Activated CD8-positive, alpha-beta T cell treated with anti-CD3 and anti-CD28 coated beads for 36 hours (primary cell): ENCODE results near the gene TRPM8. TPM values are rescaled to one million over a fixed set of nuclear protein-coding genes. Genes with fewer than 3 reads are reported as not detected.

Source experiments
- ATAC-seq: fragments of 200-7000 bp; cut with Tn5 transposase; one replicate; pipeline ENCODE4 v1.10.0; 2021; ENCODE audit warnings: mild to moderate bottlenecking, moderate library complexity
- CTCF ChIA-PET: fragments of 350-600 bp; sonication (Branson Sonifier 250); formaldehyde crosslinking; loops from one replicate; lab custom pipeline; 2021; ENCODE audit warnings: antibody characterized with exemption; lab: Charles Lee
- POLR2A ChIA-PET: fragments of 350-600 bp; sonication (Branson Sonifier 250); formaldehyde crosslinking; loops from one replicate; lab custom pipeline; 2021; ENCODE audit warnings: antibody characterized with exemption; lab: Charles Lee
- DNase-seq: peaks from one replicate; pipeline ENCODE4 v3.0.0-alpha.2; 2020
- H3K27ac Mint-ChIP-seq: one replicate; pipeline ENCODE4 v1.8.0; 2021; ENCODE audit warnings: mild to moderate bottlenecking, mixed read lengths
- H3K27me3 Mint-ChIP-seq: one replicate; pipeline ENCODE4 v1.8.0; 2021; ENCODE audit warnings: mixed read lengths
- H3K36me3 Mint-ChIP-seq: one replicate; pipeline ENCODE4 v1.8.0; 2021; ENCODE audit warnings: low read depth, mixed read lengths
- H3K4me1 Mint-ChIP-seq: one replicate; pipeline ENCODE4 v1.8.0; 2021; ENCODE audit warnings: low read depth, mixed read lengths
- H3K4me3 Mint-ChIP-seq: one replicate; pipeline ENCODE4 v1.8.0; 2021; ENCODE audit warnings: mild to moderate bottlenecking, moderate library complexity, mixed read lengths
- H3K9me3 Mint-ChIP-seq: one replicate; pipeline ENCODE4 v1.8.0; 2021; ENCODE audit warnings: mixed read lengths
- intact Hi-C: fragments of 100-400 bp; cut with micrococcal nuclease; formaldehyde crosslinking; loops from one replicate; pipeline ENCODE4 v1.10.0; 2022
- total RNA-seq, 2 experiments: library from RNA; stranded (reverse); gene quantifications; one replicate each; pipeline ENCODE4 v1.2.3, GENCODE V29; 2021
- TF ChIP-seq, protein P1 (sequence below): fragments of 200-600 bp; IDR thresholded peaks from one replicate; pipeline ENCODE4 v1.8.0; 2022; ENCODE audit warnings: antibody characterized with exemption, mild to moderate bottlenecking

Gene TRPM8
- total RNA-seq, 2 experiments from 2014 or later, result not detected

DNA sequence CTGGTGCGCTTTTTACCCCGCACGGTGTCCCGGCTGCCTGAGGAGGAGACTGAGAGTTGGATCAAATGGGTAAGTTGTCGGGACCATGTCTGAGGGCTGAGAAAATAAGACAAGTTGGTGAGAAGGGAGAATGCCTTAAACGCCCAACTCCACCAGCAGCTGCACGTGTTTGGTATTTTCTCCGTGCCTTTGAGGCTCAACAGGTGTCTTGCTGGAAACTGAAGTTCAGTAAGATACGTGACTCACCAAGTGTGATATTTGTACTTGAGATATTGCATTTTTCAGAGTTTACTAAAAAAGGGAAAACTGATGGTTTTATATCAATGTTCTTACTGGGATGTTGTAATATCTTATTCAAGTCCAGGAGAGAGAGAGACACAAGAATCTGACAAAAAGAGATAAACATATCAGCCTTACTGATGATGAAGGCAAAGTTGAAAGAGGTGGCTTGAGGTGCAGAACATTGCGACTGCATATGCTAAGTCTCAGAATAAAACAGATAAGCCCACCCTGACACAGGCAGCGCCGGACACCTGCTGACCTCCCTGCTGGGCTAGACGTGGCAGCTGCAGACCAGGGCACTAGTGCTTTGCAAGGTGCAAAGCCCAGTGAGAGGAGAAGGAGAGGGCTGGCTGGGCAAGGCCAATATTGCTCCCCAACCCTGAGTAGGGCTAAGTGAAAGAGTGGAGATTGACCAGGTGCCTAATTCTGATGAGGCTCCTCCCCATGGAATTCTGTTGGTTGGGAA, 33.1 kb downstream of the TRPM8 start:
- DNase-seq (no peak), ATAC-seq (no peak)
- Mint-ChIP-seq H3K27me3 (peaks cover 17% of the 10 kb centered on the region), H3K4me3 (no peak overlapping the region), H3K9me3 (no peaks in the 10 kb centered on the region), H3K36me3 (no peaks in the 10 kb centered on the region), H3K4me1 (no peaks in the 10 kb centered on the region), H3K27ac (no peak overlapping the region)
- ChIA-PET POLR2A (no interaction called here), CTCF (no interaction called here)
- intact Hi-C loops, result no loop called here
- TF ChIP-seq, protein P1, sequence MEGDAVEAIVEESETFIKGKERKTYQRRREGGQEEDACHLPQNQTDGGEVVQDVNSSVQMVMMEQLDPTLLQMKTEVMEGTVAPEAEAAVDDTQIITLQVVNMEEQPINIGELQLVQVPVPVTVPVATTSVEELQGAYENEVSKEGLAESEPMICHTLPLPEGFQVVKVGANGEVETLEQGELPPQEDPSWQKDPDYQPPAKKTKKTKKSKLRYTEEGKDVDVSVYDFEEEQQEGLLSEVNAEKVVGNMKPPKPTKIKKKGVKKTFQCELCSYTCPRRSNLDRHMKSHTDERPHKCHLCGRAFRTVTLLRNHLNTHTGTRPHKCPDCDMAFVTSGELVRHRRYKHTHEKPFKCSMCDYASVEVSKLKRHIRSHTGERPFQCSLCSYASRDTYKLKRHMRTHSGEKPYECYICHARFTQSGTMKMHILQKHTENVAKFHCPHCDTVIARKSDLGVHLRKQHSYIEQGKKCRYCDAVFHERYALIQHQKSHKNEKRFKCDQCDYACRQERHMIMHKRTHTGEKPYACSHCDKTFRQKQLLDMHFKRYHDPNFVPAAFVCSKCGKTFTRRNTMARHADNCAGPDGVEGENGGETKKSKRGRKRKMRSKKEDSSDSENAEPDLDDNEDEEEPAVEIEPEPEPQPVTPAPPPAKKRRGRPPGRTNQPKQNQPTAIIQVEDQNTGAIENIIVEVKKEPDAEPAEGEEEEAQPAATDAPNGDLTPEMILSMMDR, result no peak

DNA sequence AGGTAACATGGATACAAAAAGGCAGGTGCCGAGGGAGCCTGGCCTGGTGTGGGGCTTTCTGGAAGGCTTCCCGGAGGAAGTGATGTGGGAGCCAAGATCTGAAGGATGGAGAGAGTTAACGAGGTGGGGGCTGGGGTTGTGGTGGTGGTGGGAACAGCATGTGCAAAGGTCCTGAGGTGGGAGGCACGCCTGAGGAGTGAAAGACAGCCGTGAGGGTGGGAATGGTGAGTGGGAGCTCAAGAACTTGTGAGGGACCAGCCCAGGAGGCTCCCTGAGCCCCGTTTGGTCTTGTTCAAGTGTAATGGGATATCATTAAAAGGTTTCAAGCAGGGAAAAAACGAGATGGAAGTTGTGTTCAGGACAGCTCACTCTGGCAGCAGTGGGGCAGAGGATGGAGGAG, 35.2 kb downstream of the TRPM8 start:
- POLR2A ChIA-PET, result no interaction called here
- no peaks in the 10 kb centered on the region for H3K4me1 Mint-ChIP-seq
- H3K27me3 Mint-ChIP-seq, result peaks cover 20% of the 10 kb centered on the region
- DNase-seq (no peak), ATAC-seq (no peak)
- TF ChIP-seq, protein P1, result no peak
- no peak overlapping the region for H3K4me3 Mint-ChIP-seq
- H3K27ac Mint-ChIP-seq, result no peak overlapping the region
- H3K9me3 Mint-ChIP-seq, result no peaks in the 10 kb centered on the region
- CTCF ChIA-PET, result no interaction called here
- intact Hi-C loops, result no loop called here
- no peaks in the 10 kb centered on the region for H3K36me3 Mint-ChIP-seq

DNA sequence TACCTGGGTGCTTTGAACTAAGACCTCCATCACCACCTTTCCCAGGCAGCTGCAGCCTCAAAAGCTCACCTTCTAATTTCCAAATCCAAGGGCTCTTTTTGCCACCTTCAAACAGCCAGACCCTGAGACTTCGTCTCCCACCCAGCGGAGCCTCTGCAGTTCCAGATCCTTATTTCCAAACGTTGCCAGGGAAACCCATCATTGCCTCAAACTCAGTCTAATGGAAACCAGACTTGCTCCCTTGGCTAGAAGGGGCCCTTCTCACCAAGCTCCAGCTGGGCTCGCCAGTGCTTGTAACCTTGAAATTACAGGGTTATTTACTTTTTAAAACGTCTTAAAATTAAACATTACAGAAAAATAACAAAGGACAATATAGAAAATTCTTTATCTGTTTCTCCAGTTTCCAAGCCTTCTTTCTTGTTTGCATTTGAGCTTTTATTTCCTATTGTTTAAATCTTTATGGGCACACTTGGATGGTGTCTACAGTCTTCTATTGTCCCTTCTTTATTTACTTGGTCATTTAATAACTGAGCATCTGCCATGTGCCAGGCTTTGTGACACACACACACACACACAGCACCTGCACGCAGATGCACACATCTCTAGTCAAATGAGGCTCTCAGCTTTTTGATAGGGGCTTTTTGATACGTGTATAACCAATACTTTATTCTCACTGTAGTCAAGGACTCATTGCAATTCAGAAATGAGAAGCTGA, 36.1 kb downstream of the TRPM8 start:
- no peak for ATAC-seq
- DNase-seq, result no peak
- POLR2A ChIA-PET, result no interaction called here
- H3K27me3 Mint-ChIP-seq, result peaks cover 20% of the 10 kb centered on the region
- no peak overlapping the region for H3K4me3 Mint-ChIP-seq
- CTCF ChIA-PET, result interaction anchor here (0.6 to 1.0 kb wide), 3 partner anchors 23 to 27 kb away, joined by 3 to 4 read pairs (median 3); no protein-coding TSS in a partner anchor
- no peak overlapping the region for H3K27ac Mint-ChIP-seq
- intact Hi-C loops, result no loop called here
- TF ChIP-seq, protein P1, result no peak
- no peaks in the 10 kb centered on the region for H3K36me3 Mint-ChIP-seq
- H3K9me3 Mint-ChIP-seq, result no peaks in the 10 kb centered on the region
- H3K4me1 Mint-ChIP-seq, result no peaks in the 10 kb centered on the region

DNA sequence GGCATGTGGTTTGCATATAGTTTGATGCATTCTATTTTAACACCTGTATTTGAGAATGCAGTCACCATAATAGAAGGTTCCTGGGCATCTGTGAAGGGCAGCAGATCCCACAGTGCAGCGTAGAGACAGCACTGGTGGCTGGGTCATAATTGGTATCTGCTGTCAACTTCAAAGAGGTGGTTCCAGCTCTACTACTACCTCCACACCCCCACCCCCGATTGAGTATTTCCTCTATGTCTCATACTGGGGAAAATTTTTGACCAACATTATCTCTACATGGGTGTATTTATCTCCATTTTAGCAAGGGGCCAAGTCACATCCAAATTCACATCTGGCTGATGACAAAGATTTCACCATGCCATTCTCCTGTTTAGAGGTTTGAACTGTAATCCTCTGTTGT, 43.0 kb downstream of the TRPM8 start:
- Mint-ChIP-seq H3K27ac (no peak overlapping the region), H3K27me3 (peaks cover 3% of the 10 kb centered on the region), H3K9me3 (no peaks in the 10 kb centered on the region), H3K36me3 (no peaks in the 10 kb centered on the region), H3K4me1 (peaks cover 4% of the 10 kb centered on the region), H3K4me3 (no peak overlapping the region)
- ATAC-seq (peak; percentile 30), DNase-seq (no peak)
- ChIA-PET CTCF (no interaction called here), POLR2A (no interaction called here)
- TF ChIP-seq, protein P1, result no peak
- intact Hi-C loops, result no loop called here

DNA sequence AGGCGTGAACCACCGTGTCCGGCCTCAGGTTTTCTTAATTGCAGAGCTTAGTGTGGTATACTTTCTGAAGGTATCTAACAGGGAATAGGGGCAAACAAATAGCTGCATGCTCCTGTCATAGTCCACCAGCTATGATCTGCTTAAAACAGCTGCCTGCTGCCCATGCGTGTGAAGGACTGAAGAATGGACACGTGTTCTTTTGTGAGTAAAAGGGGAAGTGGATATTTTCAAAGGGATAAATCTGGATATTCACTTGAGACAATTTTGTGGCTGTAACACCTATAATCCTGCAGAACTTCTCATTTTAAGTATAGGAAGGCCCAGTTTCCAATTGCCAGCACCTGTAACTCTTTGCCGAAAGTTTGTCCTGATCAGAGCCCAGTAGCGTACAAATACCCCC, 44.7 kb downstream of the TRPM8 start:
- intact Hi-C loops, result no loop called here
- no peak overlapping the region for H3K4me3 Mint-ChIP-seq
- no peaks in the 10 kb centered on the region for H3K36me3 Mint-ChIP-seq
- no peak overlapping the region for H3K27ac Mint-ChIP-seq
- DNase-seq, result no peak
- H3K9me3 Mint-ChIP-seq, result no peaks in the 10 kb centered on the region
- no peak for ATAC-seq
- peaks cover 4% of the 10 kb centered on the region for H3K4me1 Mint-ChIP-seq
- TF ChIP-seq, protein P1, result no peak
- ChIA-PET POLR2A (interaction anchor here (1.3 kb wide), 1 partner anchor 10 kb away, joined by 3 read pairs; no protein-coding TSS in a partner anchor), CTCF (no interaction called here)
- no peaks in the 10 kb centered on the region for H3K27me3 Mint-ChIP-seq
